Endothelial cell of umbilical vein (primary cell): ENCODE measurements around the gene LIMK2. TPM values are rescaled to one million over a fixed set of nuclear protein-coding genes. Genes with fewer than 3 reads are reported as not detected.

Experiments used
- BruUV-seq: library from RNA; stranded (reverse); fragments of 400-500 nt; replicated peaks from 2 replicates; lab custom pipeline; 2021; lab: Mats Ljungman, UMichigan
- CTCF ChIA-PET: fragments of 300-600, 350-600 bp; sonication (Branson Sonifier 250); formaldehyde crosslinking; loops from one replicate; lab custom pipeline; 2021; ENCODE audit warnings: antibody characterized with exemption, inconsistent platforms; lab: Charles Lee
- POLR2A ChIA-PET: fragments of 300-600, 350-600 bp; sonication (Branson Sonifier 250); formaldehyde crosslinking; loops from one replicate; lab custom pipeline; 2021; ENCODE audit warnings: antibody characterized with exemption, inconsistent platforms; lab: Charles Lee
- DNase-seq: peaks from one replicate; pipeline ENCODE4 v3.0.0-alpha.2; 2011; ENCODE audit warnings: low read depth, low spot score
- FAIRE-seq: peaks from 2 replicates; lab custom pipeline; 2011; peaks lifted over from hg19 to GRCh38; lab: Jason Lieb, UNC
- H2AFZ ChIP-seq: 2 replicates; pipeline ENCODE4 v1.6.0; 2012; ENCODE audit warnings: low read depth, low read length, control low read depth, inconsistent platforms
- H3K27ac ChIP-seq: 2 replicates; pipeline ENCODE4 v1.5.1; 2011; ENCODE audit warnings: low read depth, mild to moderate bottlenecking, control low read depth, low read length, moderate library complexity; ENCODE audit not compliant: insufficient read depth
- H3K27me3 ChIP-seq, 2 experiments: 2 replicates each; pipeline versions ENCODE4 v1.6.0 to v1.6.1; 2011; ENCODE audit warnings: low read length in 2 of 2, mixed read lengths in 1 of 2; ENCODE audit not compliant: control insufficient read depth in 2 of 2, insufficient read depth in 2 of 2
- H3K36me3 ChIP-seq, 2 experiments: 2 replicates in 1 of 2; 3 replicates in 1 of 2; pipeline ENCODE4 v1.5.1; 2011; ENCODE audit warnings: low read length in 2 of 2, mild to moderate bottlenecking in 1 of 2, moderate library complexity in 1 of 2; ENCODE audit not compliant: control insufficient read depth in 2 of 2, insufficient read depth in 2 of 2; ENCODE audit errors: extremely low read depth in 1 of 2
- H3K4me1 ChIP-seq: 3 replicates; pipeline ENCODE4 v1.5.1; 2011; ENCODE audit warnings: mild to moderate bottlenecking, low read length; ENCODE audit not compliant: control insufficient read depth, insufficient read depth; ENCODE audit errors: extremely low read depth
- H3K4me2 ChIP-seq: 2 replicates; pipeline ENCODE4 v1.6.1; 2011; ENCODE audit warnings: low read length, control low read depth, mixed read lengths; ENCODE audit not compliant: insufficient read depth
- H3K4me3 ChIP-seq, 3 experiments: fragments of 200-600 bp in 1 of 3; sonication (generic), shearing (Covaris generic) in 1 of 3; replicated peaks in 1 of 3; 2 replicates each; pipeline ENCODE4 v1.5.1; 2011 to 2016; ENCODE audit warnings: control low read depth in 3 of 3, low read length in 3 of 3, mild to moderate bottlenecking in 2 of 3, inconsistent platforms in 1 of 3, low read depth in 1 of 3, moderate library complexity in 1 of 3; ENCODE audit not compliant: insufficient read depth in 1 of 3
- H3K79me2 ChIP-seq: 2 replicates; pipeline ENCODE4 v1.6.0; 2012; ENCODE audit warnings: low read length, inconsistent platforms; ENCODE audit not compliant: control insufficient read depth, insufficient read depth
- H3K9ac ChIP-seq: replicated peaks from 2 replicates; pipeline ENCODE3; 2011; ENCODE audit warnings: low read length, control low read depth; ENCODE audit not compliant: insufficient read depth; ENCODE audit errors: extremely low read depth
- H3K9me1 ChIP-seq: replicated peaks from 3 replicates; pipeline ENCODE4 v1.6.0; 2011; ENCODE audit warnings: mild to moderate bottlenecking, low read length; ENCODE audit not compliant: control insufficient read depth, insufficient read depth; ENCODE audit errors: extremely low read depth
- H3K9me3 ChIP-seq: replicated peaks from 2 replicates; pipeline ENCODE4 v1.5.1; 2012; ENCODE audit warnings: low read length, inconsistent platforms; ENCODE audit not compliant: control insufficient read depth, insufficient read depth
- H4K20me1 ChIP-seq: replicated peaks from 2 replicates; pipeline ENCODE3; 2011; ENCODE audit warnings: mild to moderate bottlenecking, low read length; ENCODE audit not compliant: control insufficient read depth, insufficient read depth; ENCODE audit errors: extremely low read depth
- FOS ChIP-seq: IDR thresholded peaks from 2 replicates; pipeline ENCODE4 v1.6.1; 2011; ENCODE audit warnings: mild to moderate bottlenecking, low read length, moderate library complexity, borderline replicate concordance; ENCODE audit not compliant: insufficient read depth
- GATA2 ChIP-seq: IDR thresholded peaks from 2 replicates; pipeline ENCODE4 v1.7.0; 2011; ENCODE audit warnings: low read depth, mild to moderate bottlenecking, moderate library complexity, mixed read lengths, low read length; ENCODE audit not compliant: insufficient read length, insufficient read depth
- JUN ChIP-seq: IDR thresholded peaks from 2 replicates; pipeline ENCODE4 v1.6.1; 2011; ENCODE audit warnings: borderline replicate concordance, low read depth; ENCODE audit not compliant: insufficient read length, insufficient read depth
- dilution Hi-C: fragments of 300-500 bp; cut with MboI; formaldehyde crosslinking; loops from one replicate; pipeline ENCODE4 v1.15.0; 2019; ENCODE audit warnings: low sequenced_read_pairs; ENCODE audit not compliant: extremely low pct_ligation_motif_present
- intact Hi-C: fragments of 100-400 bp; cut with micrococcal nuclease; formaldehyde crosslinking; loops from one replicate; pipeline ENCODE4 v1.10.0; 2022
- polyA plus RNA-seq, 4 experiments: library from polyadenylated mRNA; depleted of rRNA in 3 of 4; stranded (reverse) in 3 of 4; unstranded in 1 of 4; fragments of >200 nt; gene quantifications; 2 replicates each; pipeline versions ENCODE4 v1.2.1 to v1.2.3, GENCODE V29; 2011 to 2012; ENCODE audit warnings: missing spikeins in 1 of 4
- total RNA-seq: library from RNA; stranded (reverse); gene quantifications from 2 replicates; pipeline ENCODE4 v1.2.3, GENCODE V29; 2021
- TF ChIP-seq, protein P1 (sequence below): IDR thresholded peaks from 2 replicates; pipeline ENCODE4 v1.6.1; 2011; ENCODE audit not compliant: insufficient read depth, insufficient read length
- TF ChIP-seq, protein P2 (sequence below), 2 donors: IDR thresholded peaks; 1 replicate in 1 of 2; 2 replicates in 1 of 2; pipeline ENCODE4 v1.5.1; 2011; ENCODE audit warnings: low read length in 2 of 2, mild to moderate bottlenecking in 2 of 2, moderate library complexity in 2 of 2, control low read depth in 1 of 2, inconsistent platforms in 1 of 2, low read depth in 1 of 2; ENCODE audit not compliant: insufficient read depth in 1 of 2; ENCODE audit errors: extremely low read depth in 1 of 2

Gene LIMK2
- total and polyA plus RNA-seq, 2 donors (not counting 3 experiments of a cell fraction or from before 2014, with no cell fraction given): 23.2 to 76.7 TPM

DNA sequence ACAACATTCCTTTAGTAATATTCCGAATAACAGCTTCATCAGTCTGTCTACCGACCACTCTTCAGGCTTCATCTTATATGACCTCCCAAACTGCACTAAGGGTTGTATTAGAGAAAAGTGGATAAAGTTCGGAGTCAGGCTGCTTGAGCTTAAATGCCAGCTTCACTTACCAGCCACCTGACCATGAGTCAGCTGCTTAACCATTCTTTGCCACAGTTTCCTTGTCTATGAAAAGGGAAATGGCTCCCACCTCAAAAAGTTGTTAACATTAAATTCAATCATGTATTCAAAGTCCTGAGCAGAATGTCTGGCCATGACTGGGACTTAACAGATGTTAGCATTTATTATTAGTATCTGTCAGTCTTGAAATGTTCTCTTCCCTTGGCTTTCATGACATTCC is 20.9 kb downstream of the LIMK2 start:
- Histone ChIP-seq H3K79me2 (peaks cover 46% of the 10 kb centered on the region), H3K4me1 (peaks cover 70% of the 10 kb centered on the region), H3K27me3 (no peaks in the 10 kb centered on the region), H3K4me3 (no peak overlapping the region), H3K4me2 (peak overlapping the region; percentile 20), H3K27ac (peak overlapping the region; percentile 74), H2AFZ (no peak overlapping the region), H4K20me1 (no peaks in the 10 kb centered on the region), H3K9me3 (no peaks in the 10 kb centered on the region), H3K9ac (no peak overlapping the region), H3K36me3 (no peaks in the 10 kb centered on the region), H3K9me1 (no peaks in the 10 kb centered on the region)
- BruUV-seq: TSS peak; percentile 15
- intact Hi-C loops: loop anchor here (5.0 kb wide), 2 partner anchors 71 to 286 kb away; partner anchors contain the start of gene RNF185
- dilution Hi-C loops: no loop called here
- DNase-seq: peak; percentile 62
- TF ChIP-seq FOS (peak; percentile 29), GATA2 (no peak), JUN (peak; percentile 23)
- TF ChIP-seq, protein P1, sequence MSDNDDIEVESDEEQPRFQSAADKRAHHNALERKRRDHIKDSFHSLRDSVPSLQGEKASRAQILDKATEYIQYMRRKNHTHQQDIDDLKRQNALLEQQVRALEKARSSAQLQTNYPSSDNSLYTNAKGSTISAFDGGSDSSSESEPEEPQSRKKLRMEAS: no peak
- TF ChIP-seq, protein P2, sequence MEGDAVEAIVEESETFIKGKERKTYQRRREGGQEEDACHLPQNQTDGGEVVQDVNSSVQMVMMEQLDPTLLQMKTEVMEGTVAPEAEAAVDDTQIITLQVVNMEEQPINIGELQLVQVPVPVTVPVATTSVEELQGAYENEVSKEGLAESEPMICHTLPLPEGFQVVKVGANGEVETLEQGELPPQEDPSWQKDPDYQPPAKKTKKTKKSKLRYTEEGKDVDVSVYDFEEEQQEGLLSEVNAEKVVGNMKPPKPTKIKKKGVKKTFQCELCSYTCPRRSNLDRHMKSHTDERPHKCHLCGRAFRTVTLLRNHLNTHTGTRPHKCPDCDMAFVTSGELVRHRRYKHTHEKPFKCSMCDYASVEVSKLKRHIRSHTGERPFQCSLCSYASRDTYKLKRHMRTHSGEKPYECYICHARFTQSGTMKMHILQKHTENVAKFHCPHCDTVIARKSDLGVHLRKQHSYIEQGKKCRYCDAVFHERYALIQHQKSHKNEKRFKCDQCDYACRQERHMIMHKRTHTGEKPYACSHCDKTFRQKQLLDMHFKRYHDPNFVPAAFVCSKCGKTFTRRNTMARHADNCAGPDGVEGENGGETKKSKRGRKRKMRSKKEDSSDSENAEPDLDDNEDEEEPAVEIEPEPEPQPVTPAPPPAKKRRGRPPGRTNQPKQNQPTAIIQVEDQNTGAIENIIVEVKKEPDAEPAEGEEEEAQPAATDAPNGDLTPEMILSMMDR (IDR thresholded peaks at IDR 0.05; ENCODE audit: extremely low read depth in 1 of 2, insufficient read depth in 1 of 2, low read depth in 1 of 2, low read length in 2 of 2): no peak
- no peak for FAIRE-seq
- ChIA-PET CTCF (interaction anchor here (0.9 to 13.2 kb wide), 12 partner anchors 9 to 286 kb away, joined by 3 to 181 read pairs (median 14); partner anchors contain the start of genes LIMK2, RNF185 and SELENOM), POLR2A (interaction anchor here (0.6 to 1.2 kb wide), 2 partner anchors 18 to 21 kb away, joined by 4 read pairs; partner anchors contain the start of gene LIMK2)
